Activated naive CD4-positive, alpha-beta T cell treated with anti-CD3 and anti-CD28 coated beads, Interleukin-2, amount 10 ng/mL, durations not matched to agents 7 days and 5 days (primary cell): ENCODE results near the gene CUL7.

Source experiments
- CTCF ChIA-PET: fragments of 350-600 bp; sonication (Branson Sonifier 250); formaldehyde crosslinking; loops from one replicate; lab custom pipeline; 2021; ENCODE audit warnings: antibody characterized with exemption; lab: Charles Lee
- DNase-seq: peaks from one replicate; pipeline ENCODE4 v3.0.0-alpha.2; 2020
- H3K27ac Mint-ChIP-seq: one replicate; pipeline ENCODE4 v1.8.0; 2021; ENCODE audit warnings: mild to moderate bottlenecking, moderate library complexity, mixed read lengths
- H3K27me3 Mint-ChIP-seq: one replicate; pipeline ENCODE4 v1.8.0; 2021; ENCODE audit warnings: mild to moderate bottlenecking, mixed read lengths
- H3K36me3 Mint-ChIP-seq: one replicate; pipeline ENCODE4 v1.8.0; 2021; ENCODE audit warnings: mixed read lengths
- H3K4me1 Mint-ChIP-seq: one replicate; pipeline ENCODE4 v1.8.0; 2021; ENCODE audit warnings: mixed read lengths
- H3K4me3 Mint-ChIP-seq: one replicate; pipeline ENCODE4 v1.8.0; 2021; ENCODE audit warnings: mild to moderate bottlenecking, moderate library complexity, mixed read lengths
- H3K9me3 Mint-ChIP-seq: one replicate; pipeline ENCODE4 v1.8.0; 2021; ENCODE audit warnings: mixed read lengths

The CUL7 gene

GRCh38 chr6:43024436-43024835 is 29.2 kb downstream of the CUL7 start:
- no peaks in the 10 kb centered on the region for H3K9me3 Mint-ChIP-seq
- no peak for DNase-seq
- H3K27me3 Mint-ChIP-seq = no peaks in the 10 kb centered on the region
- CTCF ChIA-PET = interaction anchor here (2.0 kb wide), 1 partner anchor 119 kb away, joined by 11 read pairs; no protein-coding TSS in a partner anchor
- H3K4me1 Mint-ChIP-seq = peaks cover 21% of the 10 kb centered on the region
- peaks cover 46% of the 10 kb centered on the region for H3K36me3 Mint-ChIP-seq
- peak overlapping the region; percentile 14 for H3K4me3 Mint-ChIP-seq
- H3K27ac Mint-ChIP-seq = no peak overlapping the region

- Mint-ChIP-seq H3K36me3 (peaks cover 46% of the 10 kb centered on the region), H3K4me1 (peaks cover 36% of the 10 kb centered on the region), H3K27ac (peak within 1 kb of the TSS; percentile 93), H3K9me3 (no peaks in the 10 kb centered on the region), H3K27me3 (no peaks in the 10 kb centered on the region), H3K4me3 (peak within 1 kb of the TSS; percentile 98)
- peak; percentile 75 for DNase-seq
- CTCF ChIA-PET = interaction anchor here (3.1 kb wide), 1 partner anchor 121 kb away, joined by 12 read pairs; no protein-coding TSS in a partner anchor
Measured at GRCh38 chr6:43021270-43022047, 32.2 kb downstream of the CUL7 start, which contains the start of gene RRP36. RRP36 (plus strand) TSS chr6:43021623; CDS start chr6:43021655, 32 bp downstream.

DNA sequence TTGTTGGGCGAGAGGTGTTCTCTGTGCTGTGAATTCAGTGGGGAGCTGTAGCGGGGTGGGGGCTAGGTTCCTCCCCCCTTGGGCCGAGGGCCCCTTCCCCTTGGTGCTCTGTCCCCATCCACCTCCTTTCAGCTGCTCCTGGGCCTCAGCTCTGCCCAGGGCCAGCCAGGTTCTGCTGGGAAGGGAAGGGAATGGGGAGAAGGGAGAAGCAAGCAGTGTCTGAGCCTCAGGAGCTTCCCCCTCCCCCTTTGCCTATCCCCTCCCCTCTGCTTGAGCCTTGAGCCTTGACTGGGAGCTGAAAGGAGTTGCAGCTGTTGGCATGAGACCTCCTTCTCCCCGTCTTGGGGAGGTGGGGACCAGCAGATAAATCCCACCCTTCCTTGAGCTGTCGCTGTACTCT is 32.8 kb downstream of the CUL7 start:
- CTCF ChIA-PET = interaction anchor here (0.5 to 3.1 kb wide), 2 partner anchors 16 to 122 kb away, joined by 3 to 12 read pairs; no protein-coding TSS in a partner anchor
- Mint-ChIP-seq H3K4me3 (peak overlapping the region; percentile 98), H3K9me3 (no peaks in the 10 kb centered on the region), H3K36me3 (peaks cover 44% of the 10 kb centered on the region), H3K4me1 (peaks cover 41% of the 10 kb centered on the region), H3K27me3 (no peaks in the 10 kb centered on the region), H3K27ac (no peak overlapping the region)
- DNase-seq = no peak

GRCh38 chr6:43020052-43020705 is 33.5 kb downstream of the CUL7 start:
- H3K4me1 Mint-ChIP-seq = peaks cover 44% of the 10 kb centered on the region
- H3K27me3 Mint-ChIP-seq = no peaks in the 10 kb centered on the region
- CTCF ChIA-PET = interaction anchor here (0.5 to 3.1 kb wide), 2 partner anchors 15 to 123 kb away, joined by 3 to 12 read pairs; no protein-coding TSS in a partner anchor
- H3K4me3 Mint-ChIP-seq = peak overlapping the region; percentile 33
- no peak for DNase-seq
- peaks cover 41% of the 10 kb centered on the region for H3K36me3 Mint-ChIP-seq
- H3K9me3 Mint-ChIP-seq = no peaks in the 10 kb centered on the region
- H3K27ac Mint-ChIP-seq = no peak overlapping the region

GRCh38 chr6:43019152-43019551 is 34.5 kb downstream of the CUL7 start:
- H3K4me3 Mint-ChIP-seq = peak overlapping the region; percentile 42
- DNase-seq = no peak

DNA sequence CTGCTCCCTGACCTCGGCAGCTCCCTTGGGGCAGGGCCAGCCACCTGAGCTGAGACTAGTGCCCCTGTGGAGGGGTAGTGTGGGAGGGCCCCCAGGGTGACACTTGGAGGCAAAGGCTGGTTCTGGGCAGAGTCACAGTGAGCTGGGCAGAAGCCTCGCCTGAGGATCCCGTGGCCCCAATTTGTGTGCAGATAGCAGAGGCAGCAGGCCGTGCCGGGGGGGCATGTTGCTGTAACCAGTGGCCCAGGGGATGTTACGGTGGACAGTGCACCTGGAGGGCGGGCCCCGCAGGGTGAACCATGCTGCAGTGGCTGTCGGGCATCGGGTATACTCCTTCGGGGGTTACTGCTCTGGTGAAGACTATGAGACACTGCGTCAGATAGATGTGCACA is 36.7 kb downstream of the CUL7 start:
- Mint-ChIP-seq H3K4me1 (peaks cover 56% of the 10 kb centered on the region), H3K9me3 (no peaks in the 10 kb centered on the region), H3K27me3 (no peaks in the 10 kb centered on the region), H3K4me3 (no peak overlapping the region), H3K36me3 (peaks cover 39% of the 10 kb centered on the region), H3K27ac (no peak overlapping the region)
- DNase-seq = no peak
- CTCF ChIA-PET = interaction anchor here (0.6 to 1.6 kb wide), 3 partner anchors 127 to 592 kb away, joined by 3 read pairs; no protein-coding TSS in a partner anchor

More at GRCh38 chr6:43019152-43019551, 34.5 kb downstream of the CUL7 start:
- Mint-ChIP-seq H3K4me1 (peaks cover 48% of the 10 kb centered on the region), H3K27ac (no peak overlapping the region), H3K27me3 (no peaks in the 10 kb centered on the region), H3K36me3 (peaks cover 31% of the 10 kb centered on the region), H3K9me3 (no peaks in the 10 kb centered on the region)
- CTCF ChIA-PET = interaction anchor here (3.1 kb wide), 1 partner anchor 124 kb away, joined by 12 read pairs; no protein-coding TSS in a partner anchor

- H3K4me1 Mint-ChIP-seq = peaks cover 59% of the 10 kb centered on the region
- H3K9me3 Mint-ChIP-seq = no peaks in the 10 kb centered on the region
- H3K4me3 Mint-ChIP-seq = peak overlapping the region; percentile 39
- no peak for DNase-seq
- peaks cover 44% of the 10 kb centered on the region for H3K36me3 Mint-ChIP-seq
- no peaks in the 10 kb centered on the region for H3K27me3 Mint-ChIP-seq
- no peak overlapping the region for H3K27ac Mint-ChIP-seq
- CTCF ChIA-PET = interaction anchor here (1.2 to 1.6 kb wide), 3 partner anchors 128 to 491 kb away, joined by 3 read pairs; partner anchors contain the start of gene DNPH1
Measured at GRCh38 chr6:43016176-43016942, 37.3 kb downstream of the CUL7 start.

DNA sequence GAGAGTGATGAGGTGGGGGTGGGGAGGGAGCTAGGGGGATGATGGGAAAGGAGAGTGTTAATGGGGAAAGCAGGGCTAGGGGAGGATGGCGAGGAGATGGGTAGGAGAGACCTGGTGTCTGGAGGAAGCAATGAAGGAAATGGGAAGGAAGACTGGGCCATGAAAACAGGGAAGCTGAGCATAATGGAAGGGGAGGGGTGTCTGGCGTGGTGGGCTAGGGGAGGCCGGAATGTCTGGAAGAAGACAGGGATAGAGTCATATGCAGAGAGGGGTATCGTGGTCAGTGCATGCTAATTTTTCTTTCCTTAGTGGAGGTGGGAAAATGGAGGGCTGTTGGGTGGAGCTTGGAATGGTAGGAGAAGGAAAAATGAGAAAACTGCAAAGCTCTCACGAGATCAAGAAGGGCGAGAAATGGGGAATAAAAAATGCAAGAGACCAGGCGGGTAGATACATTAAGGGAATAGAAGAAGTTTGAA is 39.2 kb downstream of the CUL7 start:
- no peaks in the 10 kb centered on the region for H3K9me3 Mint-ChIP-seq
- CTCF ChIA-PET = interaction anchor here (0.9 to 1.3 kb wide), 3 partner anchors 35 to 215 kb away, joined by 3 read pairs; partner anchors contain the start of genes DNPH1 and PEX6

GRCh38 chr6:43013843-43014433 is 39.7 kb downstream of the CUL7 start, which contains the start of the genes KLHDC3 and MEA1:
KLHDC3 (plus strand) TSS chr6:43014249; CDS start chr6:43017193, 2,944 bp downstream.
MEA1 (minus strand) TSS chr6:43013946; CDS start chr6:43013813, 133 bp downstream.
- Mint-ChIP-seq H3K4me3 (peak within 1 kb of the TSS; percentile 87), H3K27ac (peak within 1 kb of the TSS; percentile 84), H3K36me3 (peaks cover 47% of the 10 kb centered on the region), H3K4me1 (peaks cover 57% of the 10 kb centered on the region), H3K9me3 (no peaks in the 10 kb centered on the region), H3K27me3 (no peaks in the 10 kb centered on the region)
- DNase-seq = peak; percentile 100
- CTCF ChIA-PET = interaction anchor here (0.9 to 1.8 kb wide), 4 partner anchors 30 to 41 kb away, joined by 3 to 4 read pairs (median 3); partner anchors contain the start of genes PEX6 and PPP2R5D

More for the DNA sequence above, 39.2 kb downstream of the CUL7 start:
- H3K4me1 Mint-ChIP-seq = peaks cover 57% of the 10 kb centered on the region
- H3K4me3 Mint-ChIP-seq = peak overlapping the region; percentile 87
- H3K27me3 Mint-ChIP-seq = no peaks in the 10 kb centered on the region
- DNase-seq = no peak
- peaks cover 45% of the 10 kb centered on the region for H3K36me3 Mint-ChIP-seq
- peak overlapping the region; percentile 84 for H3K27ac Mint-ChIP-seq

DNA sequence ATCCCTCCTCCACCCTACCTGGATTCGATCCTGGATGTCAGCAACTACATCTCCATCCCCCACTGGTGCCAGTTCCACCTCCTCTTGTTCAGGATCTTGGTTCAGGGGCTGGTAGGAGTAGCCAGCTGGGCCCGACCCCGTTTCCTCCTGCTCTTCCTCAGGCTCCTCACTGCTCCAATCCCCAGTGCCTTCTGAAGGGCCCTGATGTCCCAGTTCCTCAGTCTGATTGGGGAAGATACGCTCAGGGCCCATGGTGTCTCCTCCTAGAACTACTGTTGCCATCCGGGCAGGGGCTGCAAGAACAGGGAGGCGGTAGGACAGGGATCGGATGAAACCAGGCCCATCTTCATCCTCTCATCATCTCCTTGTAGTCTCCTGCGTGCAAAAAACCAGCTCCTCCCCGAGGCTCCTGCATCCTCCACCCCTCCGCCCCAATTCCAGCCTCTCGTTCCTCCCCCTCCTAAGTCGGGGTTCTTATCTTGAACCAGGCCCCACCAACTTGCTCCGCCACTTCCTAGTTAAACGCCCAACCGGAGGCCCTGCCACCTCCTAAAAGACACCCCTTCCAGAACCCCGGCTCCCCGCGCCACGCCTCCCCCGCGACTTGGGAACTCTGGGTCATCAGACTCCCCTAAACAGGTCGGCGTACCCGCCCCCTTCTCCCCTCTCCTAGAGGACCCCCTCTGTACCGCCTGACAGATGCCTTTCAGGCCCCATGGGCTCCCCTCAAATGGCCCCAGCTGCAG is 40.4 kb downstream of the CUL7 start:
- DNase-seq = no peak
- Mint-ChIP-seq H3K4me3 (peak overlapping the region; percentile 87), H3K4me1 (peaks cover 57% of the 10 kb centered on the region), H3K27ac (peak overlapping the region; percentile 84), H3K27me3 (no peaks in the 10 kb centered on the region), H3K9me3 (no peaks in the 10 kb centered on the region), H3K36me3 (peaks cover 46% of the 10 kb centered on the region)
- CTCF ChIA-PET = interaction anchor here (0.9 to 1.8 kb wide), 4 partner anchors 29 to 41 kb away, joined by 3 to 4 read pairs (median 3); partner anchors contain the start of genes PEX6 and PPP2R5D

DNA sequence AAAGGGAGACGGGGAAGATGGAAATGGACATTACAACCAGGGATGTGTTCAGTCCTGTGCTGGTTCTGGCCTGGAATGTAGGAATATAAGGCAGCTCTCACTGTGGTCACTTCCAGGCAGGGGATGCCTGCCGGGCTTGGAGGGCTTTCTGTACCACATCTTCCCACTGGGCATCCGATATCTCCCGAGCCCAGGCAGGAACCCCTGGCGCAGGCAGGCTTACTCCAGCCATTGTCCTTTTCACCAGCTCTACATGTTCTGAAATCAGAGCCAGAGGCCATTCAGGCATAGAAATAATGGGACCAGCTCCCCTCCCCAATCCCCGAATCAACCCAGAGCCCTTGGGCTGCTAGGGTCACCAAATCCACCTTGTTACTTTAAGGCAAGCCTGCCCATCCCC is 41.3 kb downstream of the CUL7 start:
- Mint-ChIP-seq H3K36me3 (peaks cover 42% of the 10 kb centered on the region), H3K4me3 (peak overlapping the region; percentile 87), H3K9me3 (no peaks in the 10 kb centered on the region), H3K4me1 (peaks cover 49% of the 10 kb centered on the region), H3K27me3 (no peaks in the 10 kb centered on the region), H3K27ac (no peak overlapping the region)
- CTCF ChIA-PET = interaction anchor here (1.8 kb wide), 1 partner anchor 28 kb away, joined by 4 read pairs; the partner anchor contains the start of gene PPP2R5D
- DNase-seq = no peak

GRCh38 chr6:43011207-43011606 is 42.4 kb downstream of the CUL7 start:
- Mint-ChIP-seq H3K27me3 (no peaks in the 10 kb centered on the region), H3K27ac (no peak overlapping the region), H3K4me1 (peaks cover 41% of the 10 kb centered on the region), H3K9me3 (no peaks in the 10 kb centered on the region), H3K4me3 (no peak overlapping the region), H3K36me3 (peaks cover 46% of the 10 kb centered on the region)
- CTCF ChIA-PET = interaction anchor here (1.0 to 1.8 kb wide), 4 partner anchors 8 to 32 kb away, joined by 3 to 4 read pairs (median 3); partner anchors contain the start of gene PEX6
- DNase-seq = no peak
